ENCODE measurements around the gene CCDC27. TPM values are rescaled to one million over a fixed set of nuclear protein-coding genes. Genes with fewer than 3 reads are reported as not detected.
A peak's percentile ranks its signal among the peaks of the same experiment; 100 is the strongest.
"Not testable (repeated sequence)": the region's sequence is repeated elsewhere in the genome, so short reads cannot be mapped to it uniquely, and the experiment has no call there.

The CCDC27 gene
- total RNA-seq, 1 donor from 2014 or later = not detected

GRCh38 chr1:3805038-3805437, 52.8 kb downstream of the CCDC27 start:
- no peak for TF ChIP-seq CTCF (IDR thresholded peaks at IDR 0.05; ENCODE audit: unreplicated experiment)
- Mint-ChIP-seq H3K27ac (no peak overlapping the region), H3K36me3 (ENCODE audit: insufficient read depth) (no peaks in the 10 kb centered on the region), H3K4me3 (ENCODE audit: low read depth) (no peak overlapping the region), H3K4me1 (ENCODE audit: low read depth) (no peaks in the 10 kb centered on the region), H3K9me3 (ENCODE audit: low read depth) (peaks cover 16% of the 10 kb centered on the region), H3K27me3 (peaks cover 35% of the 10 kb centered on the region)
- DNase-seq (ENCODE audit: low spot score, unreplicated experiment) = no peak

GRCh38 chr1:3807769-3808168, 55.5 kb downstream of the CCDC27 start:
- no peaks in the 10 kb centered on the region for H3K36me3 Mint-ChIP-seq (ENCODE audit: insufficient read depth)
- H3K27me3 Mint-ChIP-seq = peaks cover 15% of the 10 kb centered on the region
- peaks cover 12% of the 10 kb centered on the region for H3K9me3 Mint-ChIP-seq (ENCODE audit: low read depth)
- H3K4me3 Mint-ChIP-seq (ENCODE audit: low read depth) = no peak overlapping the region
- no peak for TF ChIP-seq CTCF (IDR thresholded peaks at IDR 0.05; ENCODE audit: unreplicated experiment)
- H3K4me1 Mint-ChIP-seq (ENCODE audit: low read depth) = no peaks in the 10 kb centered on the region
- H3K27ac Mint-ChIP-seq = no peak overlapping the region
- DNase-seq (ENCODE audit: low spot score, unreplicated experiment) = no peak

GRCh38 chr1:3809680-3810079, 57.4 kb downstream of the CCDC27 start:
- no peak for DNase-seq (ENCODE audit: low spot score, unreplicated experiment)
- Mint-ChIP-seq H3K4me1 (ENCODE audit: low read depth) (no peaks in the 10 kb centered on the region), H3K27me3 (peaks cover 3% of the 10 kb centered on the region), H3K9me3 (ENCODE audit: low read depth) (peaks cover 12% of the 10 kb centered on the region), H3K4me3 (ENCODE audit: low read depth) (no peak overlapping the region), H3K27ac (no peak overlapping the region), H3K36me3 (ENCODE audit: insufficient read depth) (peaks cover 1% of the 10 kb centered on the region)
- no peak for TF ChIP-seq CTCF (IDR thresholded peaks at IDR 0.05; ENCODE audit: unreplicated experiment)

GRCh38 chr1:3810149-3810761, 58.0 kb downstream of the CCDC27 start:
- peaks cover 12% of the 10 kb centered on the region for H3K9me3 Mint-ChIP-seq (ENCODE audit: low read depth)
- H3K36me3 Mint-ChIP-seq (ENCODE audit: insufficient read depth); H3K27ac Mint-ChIP-seq; H3K4me1 Mint-ChIP-seq (ENCODE audit: low read depth); H3K4me3 Mint-ChIP-seq (ENCODE audit: low read depth); DNase-seq (ENCODE audit: low spot score, unreplicated experiment); H3K27me3 Mint-ChIP-seq: not testable (repeated sequence)

- no peak overlapping the region for H3K4me3 Mint-ChIP-seq (ENCODE audit: low read depth)
- H3K9me3 Mint-ChIP-seq (ENCODE audit: low read depth) = peaks cover 3% of the 10 kb centered on the region
- TF ChIP-seq CTCF (IDR thresholded peaks at IDR 0.05; ENCODE audit: unreplicated experiment) = no peak
- no peaks in the 10 kb centered on the region for H3K4me1 Mint-ChIP-seq (ENCODE audit: low read depth)
- H3K27me3 Mint-ChIP-seq = no peaks in the 10 kb centered on the region
- no peak overlapping the region for H3K27ac Mint-ChIP-seq
- DNase-seq (ENCODE audit: low spot score, unreplicated experiment) = no peak
- peaks cover 1% of the 10 kb centered on the region for H3K36me3 Mint-ChIP-seq (ENCODE audit: insufficient read depth)
Measured at GRCh38 chr1:3811595-3811911, 59.3 kb downstream of the CCDC27 start.

GRCh38 chr1:3814065-3814464, 61.8 kb downstream of the CCDC27 start:
- Mint-ChIP-seq H3K9me3 (ENCODE audit: low read depth) (no peaks in the 10 kb centered on the region), H3K4me3 (ENCODE audit: low read depth) (no peak overlapping the region)
- TF ChIP-seq CTCF (IDR thresholded peaks at IDR 0.05; ENCODE audit: unreplicated experiment) = no peak

More at GRCh38 chr1:3814065-3814464, 61.8 kb downstream of the CCDC27 start:
- no peaks in the 10 kb centered on the region for H3K27me3 Mint-ChIP-seq
- peak overlapping the region; percentile 33 for H3K27ac Mint-ChIP-seq
- no peaks in the 10 kb centered on the region for H3K4me1 Mint-ChIP-seq (ENCODE audit: low read depth)
- DNase-seq (ENCODE audit: low spot score, unreplicated experiment) = no peak
- H3K36me3 Mint-ChIP-seq (ENCODE audit: insufficient read depth) = peaks cover 3% of the 10 kb centered on the region

Data from progenitor cell of endocrine pancreas (in vitro differentiated cells).